HCT116 (cell line): ENCODE data around the gene HIVEP2. TPM values are rescaled to one million over a fixed set of nuclear protein-coding genes. Genes with fewer than 3 reads are reported as not detected.

ENCODE experiments used
- ATAC-seq: fragments of 200-7000 bp; cut with Tn5 transposase; 2 replicates; pipeline ENCODE4 v1.9.1; 2020; ENCODE audit warnings: mild to moderate bottlenecking, moderate library complexity
- BruUV-seq: library from RNA; stranded (reverse); fragments of 400-500 nt; replicated peaks from 2 replicates; lab custom pipeline; 2021; lab: Mats Ljungman, UMichigan
- CTCF ChIA-PET: fragments of 300-600 bp; sonication (Branson Sonifier 250); formaldehyde crosslinking; loops from one replicate; lab custom pipeline; 2021; ENCODE audit warnings: antibody characterized with exemption; lab: Charles Lee
- POLR2A ChIA-PET: fragments of 300-600, 350-600 bp; sonication (Branson Sonifier 250); formaldehyde crosslinking; loops from one replicate; lab custom pipeline; 2021; ENCODE audit warnings: antibody characterized with exemption; lab: Charles Lee
- RAD21 ChIA-PET, 2 experiments: fragments of 300-600 bp; sonication (Branson Sonifier 250); formaldehyde crosslinking; loops; one replicate each; lab custom pipeline; 2023; ENCODE audit warnings: low total read pairs in 2 of 2; ENCODE audit not compliant: uncharacterized antibody in 2 of 2, unreplicated experiment in 2 of 2, low non-redundant PET in 1 of 2; lab: Charles Lee
- DNase-seq: peaks from one replicate; pipeline ENCODE4 v3.0.0-alpha.2; 2010; ENCODE audit warnings: low read depth, low spot score
- H2AFZ ChIP-seq: fragments of 200-600 bp; shearing (Covaris generic), sonication (generic); 2 replicates; pipeline ENCODE4 v1.6.1; 2017; ENCODE audit warnings: low read depth, mixed run types, mixed read lengths, antibody characterized with exemption, low read length; ENCODE audit not compliant: poor library complexity, severe bottlenecking
- H3K27ac ChIP-seq: 2 replicates; pipeline ENCODE4 v1.5.1; 2012; ENCODE audit warnings: low read depth, low read length
- H3K27me3 ChIP-seq: fragments of 200-600 bp; sonication (generic); 2 replicates; pipeline ENCODE4 v1.6.1; 2016; ENCODE audit warnings: mixed run types, low read length, mixed read lengths; ENCODE audit not compliant: insufficient read depth
- H3K36me3 ChIP-seq, 2 experiments: fragments of 200-500 bp in 1 of 2; fragments of 200-600 bp in 1 of 2; sonication (Bioruptor generic) in 1 of 2; sonication (generic) in 1 of 2; 2 replicates each; pipeline versions ENCODE4 v1.5.1 to v1.6.1; 2014 to 2016; ENCODE audit warnings: low read length in 2 of 2, inconsistent platforms in 1 of 2, mixed read lengths in 1 of 2, mixed run types in 1 of 2; ENCODE audit not compliant: insufficient read depth in 2 of 2, control insufficient read depth in 1 of 2
- H3K4me1 ChIP-seq, 2 experiments: fragments of 200-600 bp in 1 of 2; sonication (generic) in 1 of 2; 2 replicates each; pipeline versions ENCODE4 v1.5.1 to v1.6.1; 2012 to 2017; ENCODE audit warnings: low read length in 2 of 2, inconsistent platforms in 1 of 2, mild to moderate bottlenecking in 1 of 2, mixed read lengths in 1 of 2, mixed run types in 1 of 2, moderate library complexity in 1 of 2; ENCODE audit not compliant: insufficient read depth in 2 of 2, control insufficient read depth in 1 of 2
- H3K4me2 ChIP-seq: fragments of 200-600 bp; sonication (generic); 2 replicates; pipeline ENCODE4 v1.6.1; 2017; ENCODE audit warnings: mixed run types, low read length, mixed read lengths
- H3K4me3 ChIP-seq, 2 experiments: fragments of 200-600 bp in 1 of 2; sonication (generic) in 1 of 2; replicated peaks in 1 of 2; 2 replicates each; pipeline ENCODE4 v1.5.1; 2011 to 2016; ENCODE audit warnings: low read length in 2 of 2, control low read depth in 1 of 2, low read depth in 1 of 2, mild to moderate bottlenecking in 1 of 2, mixed read lengths in 1 of 2, mixed run types in 1 of 2
- H3K79me2 ChIP-seq: fragments of 200-600 bp; sonication (generic); 2 replicates; pipeline ENCODE4 v1.6.1; 2017; ENCODE audit warnings: mild to moderate bottlenecking, mixed run types, low read length, moderate library complexity, mixed read lengths; ENCODE audit not compliant: insufficient read depth
- H3K9ac ChIP-seq: fragments of 200-600 bp; sonication (generic); 2 replicates; pipeline ENCODE4 v1.6.1; 2016; ENCODE audit warnings: low read length, mixed read lengths
- H3K9me2 ChIP-seq: fragments of 200-600 bp; sonication (generic), shearing (Covaris generic); 2 replicates; pipeline ENCODE4 v1.6.1; 2017; ENCODE audit warnings: mixed run types, mild to moderate bottlenecking, moderate library complexity; ENCODE audit not compliant: insufficient read depth
- H3K9me3 ChIP-seq, 2 experiments: fragments of 200-500 bp in 1 of 2; fragments of 200-600 bp in 1 of 2; sonication (Bioruptor generic) in 1 of 2; sonication (generic) in 1 of 2; 2 replicates each; pipeline ENCODE4 v1.6.1; 2014 to 2017; ENCODE audit warnings: low read length in 2 of 2, mixed read lengths in 2 of 2, inconsistent platforms in 1 of 2, low read depth in 1 of 2, mild to moderate bottlenecking in 1 of 2, mixed run types in 1 of 2, moderate library complexity in 1 of 2; ENCODE audit not compliant: control insufficient read depth in 1 of 2, insufficient read depth in 1 of 2
- H4K20me1 ChIP-seq: fragments of 200-600 bp; sonication (generic), shearing (Covaris generic); 2 replicates; pipeline ENCODE4 v1.6.1; 2017; ENCODE audit warnings: mixed run types, mild to moderate bottlenecking, moderate library complexity; ENCODE audit not compliant: insufficient read depth
- ATF3 ChIP-seq: IDR thresholded peaks from 2 replicates; pipeline ENCODE4 v1.6.1; 2012
- CEBPB ChIP-seq: IDR thresholded peaks from 2 replicates; pipeline ENCODE4 v1.6.1; 2012; ENCODE audit warnings: low read depth
- FOSL1 ChIP-seq: IDR thresholded peaks from 2 replicates; pipeline ENCODE4 v1.6.1; 2012; ENCODE audit warnings: low read depth
- JUND ChIP-seq: IDR thresholded peaks from 2 replicates; pipeline ENCODE4 v1.6.1; 2012
- POLR2AphosphoS5 ChIP-seq: IDR thresholded peaks from 2 replicates; pipeline ENCODE4 v1.6.1; 2011; ENCODE audit warnings: mild to moderate bottlenecking, low read depth, low read length, moderate library complexity
- SP1 ChIP-seq: IDR thresholded peaks from 2 replicates; pipeline ENCODE4 v1.6.1; 2012; ENCODE audit warnings: low read depth
- SRF ChIP-seq: IDR thresholded peaks from 2 replicates; pipeline ENCODE4 v1.6.1; 2012; ENCODE audit warnings: low read depth
- YY1 ChIP-seq: IDR thresholded peaks from 2 replicates; pipeline ENCODE4 v1.6.1; 2011; ENCODE audit warnings: low read length, low read depth, moderate library complexity, mild to moderate bottlenecking; ENCODE audit not compliant: insufficient replicate concordance; ENCODE audit errors: extremely low read depth
- intact Hi-C: fragments of 100-400 bp; cut with micrococcal nuclease; formaldehyde crosslinking; loops from 2 replicates; pipeline ENCODE4 v1.10.0; 2022
- total RNA-seq: library from RNA; stranded (reverse); gene quantifications from one replicate; pipeline ENCODE4 v1.2.1, GENCODE V29; 2021; ENCODE audit not compliant: unreplicated experiment

The HIVEP2 gene
- total RNA-seq, 1 experiment from 2014 or later = 8.1 TPM

GRCh38 chr6:142888456-142888855 lies 56.5 kb downstream of the HIVEP2 start:
- H3K4me2 ChIP-seq = no peak overlapping the region
- no peaks in the 10 kb centered on the region for H3K27me3 ChIP-seq
- no peaks in the 10 kb centered on the region for H3K9me2 ChIP-seq
- ATAC-seq = no peak
- TF ChIP-seq YY1 = no peak
- no peak for TF ChIP-seq CEBPB
- no peak for TF ChIP-seq POLR2AphosphoS5
- TF ChIP-seq SP1 = no peak
- TF ChIP-seq ATF3 = no peak
- TF ChIP-seq FOSL1 = no peak
- no peak for TF ChIP-seq JUND
- TF ChIP-seq, all 23 proteins: peak for 0
- ChIA-PET RAD21 (no interaction called here), POLR2A (no interaction called here), CTCF (no interaction called here)
- H3K36me3 ChIP-seq = no peaks in the 10 kb centered on the region
- no peak overlapping the region for H3K9ac ChIP-seq
- no peak for DNase-seq
- no peaks in the 10 kb centered on the region for H3K9me3 ChIP-seq
- H3K27ac ChIP-seq = no peak overlapping the region
- no peak overlapping the region for H3K4me3 ChIP-seq
- peaks cover 24 to 45% of the 10 kb centered on the region in 2 experiments for H3K4me1 ChIP-seq
- no peaks in the 10 kb centered on the region for H3K79me2 ChIP-seq
- H4K20me1 ChIP-seq = no peaks in the 10 kb centered on the region
- intact Hi-C loops = loop anchor here (5.0 kb wide), 1 partner anchor 39 kb away; no protein-coding TSS in a partner anchor
- no peak overlapping the region for H2AFZ ChIP-seq
- no TSS peak for BruUV-seq

DNA sequence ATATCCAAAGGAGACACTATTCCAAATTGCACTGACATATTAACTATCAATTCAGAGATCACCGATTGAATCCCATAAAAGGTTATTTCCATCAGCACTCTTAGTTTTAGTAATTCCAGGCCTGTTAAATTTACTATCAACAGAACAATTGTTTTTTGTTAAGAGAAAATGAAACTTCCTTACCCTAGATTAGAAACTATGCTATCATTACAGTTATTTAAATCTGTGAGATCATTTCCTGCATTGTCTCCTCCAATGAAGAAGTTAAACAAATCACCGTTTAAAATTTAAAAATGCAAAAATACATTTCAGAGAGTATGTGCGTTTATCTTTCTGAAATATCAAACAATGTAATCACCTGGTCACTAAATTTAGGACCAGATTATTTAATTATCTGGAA lies 57.5 kb downstream of the HIVEP2 start:
- no peak overlapping the region for H3K9ac ChIP-seq
- H3K4me2 ChIP-seq = peak overlapping the region; percentile 81; the same call in 1 of the 2 replicates
- H3K4me1 ChIP-seq = peaks cover 24 to 38% of the 10 kb centered on the region in 2 experiments
- intact Hi-C loops = loop anchor here (5.0 kb wide), 1 partner anchor 40 kb away; no protein-coding TSS in a partner anchor
- ChIA-PET RAD21 (no interaction called here), CTCF (interaction anchor here (1.2 kb wide), 1 partner anchor 56 kb away, joined by 5 read pairs; no protein-coding TSS in a partner anchor), POLR2A (no interaction called here)
- BruUV-seq = no TSS peak
- TF ChIP-seq SP1 (no peak), SRF (no peak)
- no peaks in the 10 kb centered on the region for H3K9me2 ChIP-seq
- H3K4me3 ChIP-seq = no peak overlapping the region
- ATAC-seq = no peak
- H2AFZ ChIP-seq = no peak overlapping the region
- no peaks in the 10 kb centered on the region for H3K79me2 ChIP-seq
- H4K20me1 ChIP-seq = no peaks in the 10 kb centered on the region
- H3K9me3 ChIP-seq = no peaks in the 10 kb centered on the region
- no peak overlapping the region for H3K27ac ChIP-seq
- DNase-seq = no peak
- no peaks in the 10 kb centered on the region for H3K36me3 ChIP-seq
- no peaks in the 10 kb centered on the region for H3K27me3 ChIP-seq
